Endothelial cell of umbilical vein (primary cell): Measurements from ENCODE around the gene RACGAP1. TPM values are rescaled to one million over a fixed set of nuclear protein-coding genes. Genes with fewer than 3 reads are reported as not detected.

Source experiments
- BruUV-seq: library from RNA; stranded (reverse); fragments of 400-500 nt; replicated peaks from 2 replicates; lab custom pipeline; 2021; lab: Mats Ljungman, UMichigan
- CTCF ChIA-PET: fragments of 300-600, 350-600 bp; sonication (Branson Sonifier 250); formaldehyde crosslinking; loops from one replicate; lab custom pipeline; 2021; ENCODE audit warnings: antibody characterized with exemption, inconsistent platforms; lab: Charles Lee
- POLR2A ChIA-PET: fragments of 300-600, 350-600 bp; sonication (Branson Sonifier 250); formaldehyde crosslinking; loops from one replicate; lab custom pipeline; 2021; ENCODE audit warnings: antibody characterized with exemption, inconsistent platforms; lab: Charles Lee
- DNase-seq: peaks from one replicate; pipeline ENCODE4 v3.0.0-alpha.2; 2011; ENCODE audit warnings: low read depth, low spot score
- FAIRE-seq: peaks from 2 replicates; lab custom pipeline; 2011; peaks lifted over from hg19 to GRCh38; lab: Jason Lieb, UNC
- H2AFZ ChIP-seq: 2 replicates; pipeline ENCODE4 v1.6.0; 2012; ENCODE audit warnings: low read depth, low read length, control low read depth, inconsistent platforms
- H3K27ac ChIP-seq: 2 replicates; pipeline ENCODE4 v1.5.1; 2011; ENCODE audit warnings: low read depth, mild to moderate bottlenecking, control low read depth, low read length, moderate library complexity; ENCODE audit not compliant: insufficient read depth
- H3K27me3 ChIP-seq, 2 experiments: 2 replicates each; pipeline versions ENCODE4 v1.6.0 to v1.6.1; 2011; ENCODE audit warnings: low read length in 2 of 2, mixed read lengths in 1 of 2; ENCODE audit not compliant: control insufficient read depth in 2 of 2, insufficient read depth in 2 of 2
- H3K36me3 ChIP-seq, 2 experiments: 2 replicates in 1 of 2; 3 replicates in 1 of 2; pipeline ENCODE4 v1.5.1; 2011; ENCODE audit warnings: low read length in 2 of 2, mild to moderate bottlenecking in 1 of 2, moderate library complexity in 1 of 2; ENCODE audit not compliant: control insufficient read depth in 2 of 2, insufficient read depth in 2 of 2; ENCODE audit errors: extremely low read depth in 1 of 2
- H3K4me1 ChIP-seq: 3 replicates; pipeline ENCODE4 v1.5.1; 2011; ENCODE audit warnings: mild to moderate bottlenecking, low read length; ENCODE audit not compliant: control insufficient read depth, insufficient read depth; ENCODE audit errors: extremely low read depth
- H3K4me2 ChIP-seq: 2 replicates; pipeline ENCODE4 v1.6.1; 2011; ENCODE audit warnings: low read length, control low read depth, mixed read lengths; ENCODE audit not compliant: insufficient read depth
- H3K4me3 ChIP-seq, 3 experiments: fragments of 200-600 bp in 1 of 3; sonication (generic), shearing (Covaris generic) in 1 of 3; replicated peaks in 1 of 3; 2 replicates each; pipeline ENCODE4 v1.5.1; 2011 to 2016; ENCODE audit warnings: control low read depth in 3 of 3, low read length in 3 of 3, mild to moderate bottlenecking in 2 of 3, inconsistent platforms in 1 of 3, low read depth in 1 of 3, moderate library complexity in 1 of 3; ENCODE audit not compliant: insufficient read depth in 1 of 3
- H3K79me2 ChIP-seq: 2 replicates; pipeline ENCODE4 v1.6.0; 2012; ENCODE audit warnings: low read length, inconsistent platforms; ENCODE audit not compliant: control insufficient read depth, insufficient read depth
- H3K9ac ChIP-seq: replicated peaks from 2 replicates; pipeline ENCODE3; 2011; ENCODE audit warnings: low read length, control low read depth; ENCODE audit not compliant: insufficient read depth; ENCODE audit errors: extremely low read depth
- H3K9me1 ChIP-seq: replicated peaks from 3 replicates; pipeline ENCODE4 v1.6.0; 2011; ENCODE audit warnings: mild to moderate bottlenecking, low read length; ENCODE audit not compliant: control insufficient read depth, insufficient read depth; ENCODE audit errors: extremely low read depth
- H3K9me3 ChIP-seq: replicated peaks from 2 replicates; pipeline ENCODE4 v1.5.1; 2012; ENCODE audit warnings: low read length, inconsistent platforms; ENCODE audit not compliant: control insufficient read depth, insufficient read depth
- H4K20me1 ChIP-seq: replicated peaks from 2 replicates; pipeline ENCODE3; 2011; ENCODE audit warnings: mild to moderate bottlenecking, low read length; ENCODE audit not compliant: control insufficient read depth, insufficient read depth; ENCODE audit errors: extremely low read depth
- EZH2 ChIP-seq: IDR thresholded peaks from 2 replicates; pipeline ENCODE4 v1.6.1; 2012; ENCODE audit warnings: borderline replicate concordance, low read depth, mild to moderate bottlenecking, moderate library complexity, low read length, inconsistent platforms; ENCODE audit not compliant: severe bottlenecking
- FOS ChIP-seq: IDR thresholded peaks from 2 replicates; pipeline ENCODE4 v1.6.1; 2011; ENCODE audit warnings: mild to moderate bottlenecking, low read length, moderate library complexity, borderline replicate concordance; ENCODE audit not compliant: insufficient read depth
- GATA2 ChIP-seq: IDR thresholded peaks from 2 replicates; pipeline ENCODE4 v1.7.0; 2011; ENCODE audit warnings: low read depth, mild to moderate bottlenecking, moderate library complexity, mixed read lengths, low read length; ENCODE audit not compliant: insufficient read length, insufficient read depth
- JUN ChIP-seq: IDR thresholded peaks from 2 replicates; pipeline ENCODE4 v1.6.1; 2011; ENCODE audit warnings: borderline replicate concordance, low read depth; ENCODE audit not compliant: insufficient read length, insufficient read depth
- MYC ChIP-seq: IDR thresholded peaks from one replicate; pipeline ENCODE4 v1.6.1; 2011; ENCODE audit warnings: mild to moderate bottlenecking, low read depth, low read length
- POLR2A ChIP-seq: IDR thresholded peaks from 2 replicates; pipeline ENCODE4 v1.6.1; 2012; ENCODE audit warnings: low read depth, mild to moderate bottlenecking, control low read depth, low read length
- POLR2AphosphoS5 ChIP-seq: IDR thresholded peaks from 2 replicates; pipeline ENCODE4 v1.6.1; 2012; ENCODE audit warnings: low read depth, mild to moderate bottlenecking, control low read depth, low read length, moderate library complexity; ENCODE audit not compliant: insufficient read depth
- dilution Hi-C: fragments of 300-500 bp; cut with MboI; formaldehyde crosslinking; loops from one replicate; pipeline ENCODE4 v1.15.0; 2019; ENCODE audit warnings: low sequenced_read_pairs; ENCODE audit not compliant: extremely low pct_ligation_motif_present
- intact Hi-C: fragments of 100-400 bp; cut with micrococcal nuclease; formaldehyde crosslinking; loops from one replicate; pipeline ENCODE4 v1.10.0; 2022
- polyA plus RNA-seq, 4 experiments: library from polyadenylated mRNA; depleted of rRNA in 3 of 4; stranded (reverse) in 3 of 4; unstranded in 1 of 4; fragments of >200 nt; gene quantifications; 2 replicates each; pipeline versions ENCODE4 v1.2.1 to v1.2.3, GENCODE V29; 2011 to 2012; ENCODE audit warnings: missing spikeins in 1 of 4
- total RNA-seq: library from RNA; stranded (reverse); gene quantifications from 2 replicates; pipeline ENCODE4 v1.2.3, GENCODE V29; 2021
- TF ChIP-seq, protein P1 (sequence below), 2 donors: IDR thresholded peaks; 1 replicate in 1 of 2; 2 replicates in 1 of 2; pipeline ENCODE4 v1.5.1; 2011; ENCODE audit warnings: low read length in 2 of 2, mild to moderate bottlenecking in 2 of 2, moderate library complexity in 2 of 2, control low read depth in 1 of 2, inconsistent platforms in 1 of 2, low read depth in 1 of 2; ENCODE audit not compliant: insufficient read depth in 1 of 2; ENCODE audit errors: extremely low read depth in 1 of 2
- TF ChIP-seq, protein P2 (sequence below): IDR thresholded peaks from 2 replicates; pipeline ENCODE4 v1.6.1; 2011; ENCODE audit not compliant: insufficient read depth, insufficient read length

RACGAP1 gene
- total and polyA plus RNA-seq, 2 donors (not counting 3 experiments of a cell fraction or from before 2014, with no cell fraction given) = 16.5 to 56.3 TPM

DNA sequence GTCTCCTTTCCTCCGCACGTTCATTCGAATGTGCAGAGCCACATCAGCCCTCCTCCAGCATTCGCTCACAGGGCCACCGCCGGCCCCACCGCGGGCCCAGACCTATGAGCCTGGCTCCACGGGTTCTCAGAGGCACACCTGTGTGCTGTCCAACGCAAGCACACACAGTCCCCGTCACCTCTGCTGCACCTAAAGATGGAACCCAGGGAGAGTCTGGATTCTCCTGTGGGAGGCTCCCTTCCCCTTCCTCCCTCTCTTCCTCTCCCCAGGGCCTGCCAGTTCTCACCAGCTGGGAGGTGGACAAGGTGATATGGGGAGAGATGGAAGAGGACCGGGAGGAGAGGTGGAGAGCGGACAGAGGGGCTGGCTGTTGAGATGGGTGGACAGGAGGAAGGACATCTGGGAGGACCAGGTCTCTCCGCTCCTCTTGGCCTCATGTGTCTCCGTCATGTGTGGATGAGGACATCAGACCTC is 57.5 kb downstream of the RACGAP1 start:
- H4K20me1 ChIP-seq = no peaks in the 10 kb centered on the region
- H3K9me3 ChIP-seq = no peaks in the 10 kb centered on the region
- peaks cover 8% of the 10 kb centered on the region for H3K4me1 ChIP-seq
- dilution Hi-C loops (loop anchor here (25.0 kb wide), 1 partner anchor 94 kb away; the partner anchor contains the start of gene ASIC1), intact Hi-C loops (loop anchor here (1.0 to 5.0 kb wide), 7 partner anchors 17 to 209 kb away; no protein-coding TSS in a partner anchor)
- peaks cover 16 to 18% of the 10 kb centered on the region in 2 experiments for H3K27me3 ChIP-seq
- DNase-seq (no peak), FAIRE-seq (no peak)
- no TSS peak for BruUV-seq
- ChIA-PET CTCF (interaction anchor here (1.0 to 11.4 kb wide), 44 partner anchors 8 to 339 kb away, joined by 3 to 317 read pairs (median 6); partner anchors contain the start of genes AQP2, ASIC1, COX14 and RACGAP1), POLR2A (no interaction called here)
- H3K27ac ChIP-seq = no peak overlapping the region
- H3K9ac ChIP-seq = no peak overlapping the region
- no peaks in the 10 kb centered on the region for H3K9me1 ChIP-seq
- H3K36me3 ChIP-seq = no peaks in the 10 kb centered on the region
- no peak overlapping the region for H3K4me3 ChIP-seq
- TF ChIP-seq, protein P1, sequence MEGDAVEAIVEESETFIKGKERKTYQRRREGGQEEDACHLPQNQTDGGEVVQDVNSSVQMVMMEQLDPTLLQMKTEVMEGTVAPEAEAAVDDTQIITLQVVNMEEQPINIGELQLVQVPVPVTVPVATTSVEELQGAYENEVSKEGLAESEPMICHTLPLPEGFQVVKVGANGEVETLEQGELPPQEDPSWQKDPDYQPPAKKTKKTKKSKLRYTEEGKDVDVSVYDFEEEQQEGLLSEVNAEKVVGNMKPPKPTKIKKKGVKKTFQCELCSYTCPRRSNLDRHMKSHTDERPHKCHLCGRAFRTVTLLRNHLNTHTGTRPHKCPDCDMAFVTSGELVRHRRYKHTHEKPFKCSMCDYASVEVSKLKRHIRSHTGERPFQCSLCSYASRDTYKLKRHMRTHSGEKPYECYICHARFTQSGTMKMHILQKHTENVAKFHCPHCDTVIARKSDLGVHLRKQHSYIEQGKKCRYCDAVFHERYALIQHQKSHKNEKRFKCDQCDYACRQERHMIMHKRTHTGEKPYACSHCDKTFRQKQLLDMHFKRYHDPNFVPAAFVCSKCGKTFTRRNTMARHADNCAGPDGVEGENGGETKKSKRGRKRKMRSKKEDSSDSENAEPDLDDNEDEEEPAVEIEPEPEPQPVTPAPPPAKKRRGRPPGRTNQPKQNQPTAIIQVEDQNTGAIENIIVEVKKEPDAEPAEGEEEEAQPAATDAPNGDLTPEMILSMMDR (IDR thresholded peaks at IDR 0.05; ENCODE audit: extremely low read depth in 1 of 2, insufficient read depth in 1 of 2, low read depth in 1 of 2, low read length in 2 of 2) = no peak
- TF ChIP-seq POLR2A (no peak), GATA2 (no peak), EZH2 (no peak), MYC (no peak), FOS (no peak), POLR2AphosphoS5 (no peak), JUN (no peak)
- TF ChIP-seq, protein P2, sequence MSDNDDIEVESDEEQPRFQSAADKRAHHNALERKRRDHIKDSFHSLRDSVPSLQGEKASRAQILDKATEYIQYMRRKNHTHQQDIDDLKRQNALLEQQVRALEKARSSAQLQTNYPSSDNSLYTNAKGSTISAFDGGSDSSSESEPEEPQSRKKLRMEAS = no peak
- no peak overlapping the region for H3K4me2 ChIP-seq
- no peak overlapping the region for H2AFZ ChIP-seq
- no peaks in the 10 kb centered on the region for H3K79me2 ChIP-seq
